ENCODE results near the gene GMCL1.
"Not testable (repeated sequence)": the region's sequence is repeated elsewhere in the genome, so short reads cannot be mapped to it uniquely, and the experiment has no call there.

GMCL1 gene

DNA sequence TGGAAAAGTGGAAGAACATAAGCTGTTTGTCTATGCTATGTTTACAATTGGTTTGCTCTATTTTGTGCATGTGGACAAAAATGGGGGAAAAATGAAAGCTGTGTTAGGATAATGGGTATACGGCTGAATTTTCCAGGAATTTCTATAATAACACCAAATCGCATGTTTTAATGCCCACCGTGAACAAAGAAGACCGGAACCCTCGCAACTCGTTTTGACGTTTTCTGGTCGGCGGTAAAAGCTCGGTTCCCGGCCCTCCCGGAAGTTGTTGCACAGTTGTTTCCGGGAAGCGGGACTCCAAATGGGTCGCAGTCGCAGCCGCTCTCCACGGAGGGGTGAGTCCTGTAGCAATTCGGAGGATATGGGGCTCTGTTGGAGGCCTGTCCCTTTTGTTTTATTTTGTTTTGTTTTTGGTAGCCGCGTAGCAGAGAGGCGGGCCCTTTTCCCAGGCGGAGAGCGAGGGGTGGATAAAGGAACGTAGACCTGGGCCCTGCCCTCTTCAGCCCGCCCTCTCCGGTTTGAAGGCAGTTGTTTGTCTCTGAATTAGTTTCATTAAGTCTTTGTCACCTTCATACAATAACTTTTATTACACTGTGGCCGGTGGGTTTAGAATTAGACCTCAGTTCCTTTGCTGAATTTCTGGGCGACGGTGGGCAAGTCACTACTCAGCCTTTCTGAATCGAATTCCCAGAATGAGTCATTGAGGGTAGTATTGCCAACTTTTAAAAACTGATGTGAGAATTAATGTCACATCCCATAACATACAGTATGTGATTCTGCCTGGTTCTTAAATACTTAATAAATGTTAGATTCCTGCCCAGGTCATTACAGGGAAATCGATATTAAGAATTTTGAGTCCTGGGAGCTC is 64.5 kb downstream of the GMCL1 start, which contains the start of gene SNRNP27:
SNRNP27 (plus strand) TSS at position 273 of the 868 bp plus-strand sequence; CDS start at position 302, 29 bp downstream.
- H3K4me3 ChIP-seq (ENCODE audit: low read depth, low read length): peak within 1 kb of the TSS; percentile 68
- TF ChIP-seq, protein P1, sequence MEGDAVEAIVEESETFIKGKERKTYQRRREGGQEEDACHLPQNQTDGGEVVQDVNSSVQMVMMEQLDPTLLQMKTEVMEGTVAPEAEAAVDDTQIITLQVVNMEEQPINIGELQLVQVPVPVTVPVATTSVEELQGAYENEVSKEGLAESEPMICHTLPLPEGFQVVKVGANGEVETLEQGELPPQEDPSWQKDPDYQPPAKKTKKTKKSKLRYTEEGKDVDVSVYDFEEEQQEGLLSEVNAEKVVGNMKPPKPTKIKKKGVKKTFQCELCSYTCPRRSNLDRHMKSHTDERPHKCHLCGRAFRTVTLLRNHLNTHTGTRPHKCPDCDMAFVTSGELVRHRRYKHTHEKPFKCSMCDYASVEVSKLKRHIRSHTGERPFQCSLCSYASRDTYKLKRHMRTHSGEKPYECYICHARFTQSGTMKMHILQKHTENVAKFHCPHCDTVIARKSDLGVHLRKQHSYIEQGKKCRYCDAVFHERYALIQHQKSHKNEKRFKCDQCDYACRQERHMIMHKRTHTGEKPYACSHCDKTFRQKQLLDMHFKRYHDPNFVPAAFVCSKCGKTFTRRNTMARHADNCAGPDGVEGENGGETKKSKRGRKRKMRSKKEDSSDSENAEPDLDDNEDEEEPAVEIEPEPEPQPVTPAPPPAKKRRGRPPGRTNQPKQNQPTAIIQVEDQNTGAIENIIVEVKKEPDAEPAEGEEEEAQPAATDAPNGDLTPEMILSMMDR (IDR thresholded peaks at IDR 0.05; ENCODE audit: low read depth, low read length, missing control alignments): no peak

DNA sequence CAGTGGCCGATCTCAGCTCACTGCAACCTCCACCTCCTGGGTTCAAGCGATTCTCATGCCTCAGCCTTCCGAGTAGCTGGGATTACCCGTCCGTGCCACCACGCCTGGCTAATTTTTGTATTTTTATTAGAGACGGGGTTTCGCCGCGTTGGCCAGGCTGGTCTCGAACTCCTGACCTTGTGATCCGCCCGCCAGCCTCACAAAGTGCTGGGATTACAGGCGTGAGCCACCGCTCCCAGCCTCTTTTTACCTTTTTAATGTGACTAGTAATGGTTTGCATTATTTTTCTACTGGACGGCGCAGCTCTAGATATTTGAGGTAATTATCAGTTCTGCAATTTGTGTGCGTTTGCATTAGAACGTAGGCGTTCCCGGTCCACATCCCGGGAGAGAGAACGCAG is 65.3 kb downstream of the GMCL1 start:
- DNase-seq (ENCODE audit: low read depth): not testable (repeated sequence)
- H3K4me3 ChIP-seq (ENCODE audit: low read depth, low read length): peak overlapping the region; percentile 68

More for the DNA sequence above, 64.5 kb downstream of the GMCL1 start, which contains the start of gene SNRNP27:
- DNase-seq (ENCODE audit: low read depth): no peak

DNA sequence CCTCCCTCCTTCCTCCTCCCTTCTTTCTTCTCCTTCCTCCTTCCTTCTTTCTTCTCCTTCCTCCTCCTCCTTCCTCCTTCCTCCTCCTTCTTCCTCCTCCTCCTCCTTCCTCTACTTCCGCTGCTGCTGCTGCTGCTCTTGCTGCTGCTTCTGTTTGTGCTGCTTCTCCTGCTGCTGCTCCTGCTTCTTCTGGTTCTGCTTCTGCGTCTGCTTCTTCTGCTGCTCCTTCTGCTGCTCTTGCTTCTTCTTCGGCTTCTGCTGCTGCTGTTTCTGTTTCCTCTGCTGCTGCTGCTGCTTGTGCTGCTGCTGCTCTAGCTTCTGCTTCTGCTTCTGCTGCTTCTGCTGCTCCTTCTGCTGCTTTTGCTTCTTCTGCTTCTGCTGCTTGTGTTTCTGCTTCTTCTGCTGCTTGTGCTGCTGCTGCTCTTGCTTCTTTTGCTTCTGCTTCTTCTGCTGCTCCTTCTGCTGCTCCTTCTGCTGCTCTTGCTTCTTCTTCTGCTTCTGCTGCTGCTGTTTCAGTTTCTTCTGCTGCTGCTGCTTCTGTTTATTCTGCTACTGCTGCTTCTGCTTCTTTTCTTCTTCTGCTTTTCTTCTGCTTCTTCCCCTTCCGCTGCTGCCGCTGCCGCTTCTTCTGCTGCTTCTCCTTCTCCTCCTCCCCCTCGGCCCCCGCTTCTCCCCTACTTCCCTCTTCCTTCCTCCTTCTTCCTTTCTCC is 72.9 kb downstream of the GMCL1 start:
- TF ChIP-seq, protein P1 (IDR thresholded peaks at IDR 0.05; ENCODE audit: low read depth, low read length, missing control alignments): no peak
- DNase-seq (ENCODE audit: low read depth): no peak
- H3K4me3 ChIP-seq (ENCODE audit: low read depth, low read length): peak overlapping the region; percentile 26

DNA sequence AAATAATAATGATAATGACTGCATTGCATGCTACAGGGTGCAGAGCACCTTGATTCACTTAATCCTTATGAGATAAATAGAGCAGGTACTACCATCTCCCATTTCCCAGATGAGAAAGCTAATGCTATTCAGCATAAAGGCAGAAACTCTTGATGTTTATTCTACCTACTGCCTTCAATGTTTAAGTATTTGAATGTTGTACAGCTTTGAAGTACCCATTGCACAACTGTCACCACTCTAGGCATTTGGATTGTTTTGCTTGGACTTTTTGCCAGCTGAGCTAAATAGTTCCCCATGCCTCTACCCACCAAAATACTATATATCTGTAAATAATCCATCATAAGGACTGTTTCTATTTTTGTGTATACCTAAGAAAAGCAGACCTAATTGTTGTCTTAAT is 77.8 kb downstream of the GMCL1 start:
- DNase-seq (ENCODE audit: low read depth): no peak
- H3K4me3 ChIP-seq (ENCODE audit: low read depth, low read length): no peak overlapping the region
- TF ChIP-seq, protein P1 (IDR thresholded peaks at IDR 0.05; ENCODE audit: low read depth, low read length, missing control alignments): no peak

DNA sequence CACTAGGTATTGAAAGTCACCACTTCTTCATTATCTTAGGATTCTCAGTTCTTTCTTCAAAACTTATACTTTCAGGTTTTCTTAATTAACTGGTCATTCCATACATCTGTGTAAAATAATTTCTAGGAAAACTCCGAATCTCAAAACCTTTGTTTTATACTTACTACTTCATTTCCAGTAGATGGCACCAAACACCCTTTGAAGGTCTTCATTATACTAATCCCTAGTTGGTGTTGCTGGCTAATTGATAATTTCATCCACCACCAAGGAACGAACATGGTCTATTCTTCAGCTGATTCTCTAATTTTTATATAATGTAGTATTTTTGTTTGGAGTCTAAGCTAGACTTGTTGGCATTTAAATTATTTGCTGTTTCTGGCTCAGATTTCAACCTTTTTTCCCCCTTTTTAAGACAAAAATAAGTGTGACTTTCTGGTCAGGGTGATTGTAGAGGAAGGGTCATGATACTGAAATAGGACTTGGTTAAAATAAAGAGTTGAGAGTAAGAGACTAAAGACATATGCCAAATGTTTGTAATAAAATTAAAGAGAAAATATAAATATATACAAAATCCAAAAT is 82.6 kb downstream of the GMCL1 start:
- no peak for DNase-seq (ENCODE audit: low read depth)
- TF ChIP-seq, protein P1 (IDR thresholded peaks at IDR 0.05; ENCODE audit: low read depth, low read length, missing control alignments): peak; percentile 36
- no peak overlapping the region for H3K4me3 ChIP-seq (ENCODE audit: low read depth, low read length)

DNA sequence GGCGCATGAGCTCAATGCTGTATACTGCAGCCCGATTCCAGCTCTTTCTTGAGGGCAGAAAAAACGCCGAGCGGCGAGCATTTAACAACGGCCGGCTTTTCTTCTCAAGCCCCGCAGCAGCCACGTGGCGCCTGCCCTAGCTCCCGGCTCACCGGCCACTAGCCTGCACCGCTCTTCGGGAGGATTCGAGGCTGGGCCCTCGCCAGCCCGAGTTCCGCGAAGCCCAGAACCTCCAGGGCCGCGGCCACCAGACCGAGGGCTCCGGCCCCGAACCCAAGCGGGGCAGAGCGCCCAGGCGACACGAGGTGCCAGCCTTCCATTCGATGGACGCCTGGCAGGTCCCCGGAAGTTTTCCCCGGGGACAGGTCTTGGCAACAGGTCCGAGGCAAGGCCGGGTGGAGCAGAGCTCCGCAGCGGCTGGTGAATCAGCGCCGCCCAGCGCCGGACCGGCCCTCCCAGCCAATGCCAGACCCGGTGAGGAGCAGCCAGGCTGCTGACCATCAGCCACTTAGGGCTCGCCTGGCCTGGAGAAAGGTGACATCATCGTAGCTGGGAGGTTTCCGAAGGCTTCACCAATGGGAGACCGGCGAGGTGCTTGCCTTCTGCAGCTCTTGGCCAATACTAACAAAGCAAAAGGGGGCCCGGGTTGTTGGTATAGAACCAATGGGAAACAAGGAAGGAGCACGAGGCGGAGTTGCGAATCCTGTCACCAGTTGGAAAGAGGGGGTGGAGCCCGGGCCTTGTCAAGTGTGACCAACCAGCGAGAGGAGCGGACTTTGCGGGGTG is 84.9 kb downstream of the GMCL1 start:
- peak overlapping the region; percentile 62 for H3K4me3 ChIP-seq (ENCODE audit: low read depth, low read length)
- TF ChIP-seq, protein P1 (IDR thresholded peaks at IDR 0.05; ENCODE audit: low read depth, low read length, missing control alignments): no peak
- DNase-seq (ENCODE audit: low read depth): peak; percentile 100

Measured in GM12864 (cell line).